Measurements from ENCODE around the gene MMP23B.

DNA sequence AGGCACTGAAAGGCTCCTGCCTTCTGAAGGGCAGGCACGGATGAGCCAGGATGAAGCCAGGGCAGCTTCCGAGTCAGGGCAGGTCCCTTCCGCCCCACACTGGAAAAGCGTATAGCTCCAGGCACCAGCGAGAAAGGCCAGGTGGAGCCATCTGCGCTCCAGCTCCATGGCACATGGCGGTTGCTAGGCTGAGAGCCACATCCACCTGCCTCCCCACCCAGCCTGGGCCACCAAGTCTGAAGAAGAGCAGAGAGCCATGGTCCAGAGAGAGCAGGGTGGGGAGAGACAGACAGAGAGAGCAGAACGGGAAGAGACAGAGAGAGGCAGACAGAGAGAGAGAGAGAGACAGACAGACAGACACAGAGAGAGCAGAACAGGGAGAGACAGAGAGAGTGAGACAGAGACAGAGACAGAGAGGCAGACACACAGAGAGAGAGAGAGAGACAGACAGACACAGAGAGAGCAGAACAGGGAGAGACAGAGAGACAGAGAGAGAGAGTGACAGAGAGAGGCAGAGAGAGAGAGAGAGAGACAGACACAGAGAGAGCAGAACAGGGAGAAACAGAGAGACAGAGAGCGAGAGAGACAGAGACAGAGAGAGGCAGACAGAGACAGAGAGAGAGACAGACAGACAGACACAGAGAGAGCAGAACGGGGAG, 37.2 kb upstream of the MMP23B start:
- TF ChIP-seq ZFX (IDR thresholded peaks at IDR 0.05) (no peak), CTCF (conservative IDR thresholded peaks at IDR 0.05) (no peak)

Measured in C4-2B (cell line).